ENCODE results near the gene PEX5L.
"Not testable (repeated sequence)": the region's sequence is repeated elsewhere in the genome, so short reads cannot be mapped to it uniquely, and the experiment has no call there.

PEX5L gene

DNA sequence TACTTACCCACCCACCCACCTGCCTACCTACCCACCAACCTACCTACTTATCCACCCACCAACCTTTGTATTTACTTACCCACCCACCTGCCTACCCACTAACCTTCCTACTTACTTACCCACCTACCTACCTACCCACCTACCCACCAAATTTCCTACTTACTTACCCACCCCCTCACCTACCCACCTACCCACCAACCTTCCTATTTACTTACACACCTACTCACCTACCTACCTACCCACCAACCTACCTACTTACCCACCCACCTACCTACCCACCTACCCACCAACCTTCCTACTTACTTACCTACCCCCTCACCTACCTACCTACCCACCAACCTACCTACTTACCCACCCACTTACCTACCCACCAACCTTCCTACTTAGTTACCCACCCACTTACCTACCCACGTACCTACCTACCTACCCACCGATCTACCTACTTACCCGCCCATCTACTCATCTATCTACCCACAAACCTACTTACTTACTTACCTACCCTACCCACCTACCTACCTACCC is 204.3 kb downstream of the PEX5L start:
- no peak for DNase-seq

DNA sequence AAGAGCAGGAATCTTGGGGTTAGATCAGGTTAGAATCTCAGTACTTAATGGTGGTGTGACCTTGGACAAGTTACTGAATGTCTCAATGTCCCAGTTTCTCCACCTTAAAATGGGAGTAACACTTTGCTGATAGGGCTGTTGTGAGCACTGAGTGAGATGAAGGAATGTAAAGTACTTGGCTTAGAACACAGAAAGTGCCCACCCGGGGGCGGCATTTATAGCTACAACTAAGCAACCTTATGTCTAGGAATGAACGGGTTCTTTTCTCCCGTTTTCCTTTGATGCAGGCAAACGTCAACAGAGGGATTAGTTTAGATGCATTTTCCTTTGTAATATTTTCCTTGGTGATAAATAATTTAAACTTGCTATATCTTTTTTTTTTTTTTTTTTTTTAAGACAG is 207.3 kb downstream of the PEX5L start:
- DNase-seq: no peak

DNA sequence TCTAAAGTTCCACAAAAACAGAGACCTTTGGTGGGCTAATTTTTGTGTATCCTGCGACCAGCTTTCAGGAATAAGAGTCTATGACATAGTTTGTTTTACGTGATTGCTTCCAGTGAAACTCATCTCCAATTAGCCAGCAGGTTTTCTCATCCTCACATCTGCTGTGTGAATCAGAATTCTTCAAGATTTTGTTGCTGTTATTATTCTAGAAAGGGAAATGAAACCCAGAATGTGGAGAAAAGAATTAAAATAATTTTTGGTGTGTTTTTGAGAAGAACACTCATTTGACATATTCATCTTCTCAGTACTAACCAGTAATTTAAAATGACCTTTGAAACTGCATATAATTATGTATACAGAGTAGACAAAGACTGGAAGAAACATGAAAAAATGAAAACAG is 208.0 kb downstream of the PEX5L start:
- DNase-seq: no peak

GRCh38 chr3:179826247-179826637 is 210.5 kb downstream of the PEX5L start:
- DNase-seq: peak; percentile 2

- DNase-seq: no peak
Observed at GRCh38 chr3:179825527-179826246, 211.1 kb downstream of the PEX5L start.

- no peak for DNase-seq
Observed at GRCh38 chr3:179822296-179822695, 214.4 kb downstream of the PEX5L start.

DNA sequence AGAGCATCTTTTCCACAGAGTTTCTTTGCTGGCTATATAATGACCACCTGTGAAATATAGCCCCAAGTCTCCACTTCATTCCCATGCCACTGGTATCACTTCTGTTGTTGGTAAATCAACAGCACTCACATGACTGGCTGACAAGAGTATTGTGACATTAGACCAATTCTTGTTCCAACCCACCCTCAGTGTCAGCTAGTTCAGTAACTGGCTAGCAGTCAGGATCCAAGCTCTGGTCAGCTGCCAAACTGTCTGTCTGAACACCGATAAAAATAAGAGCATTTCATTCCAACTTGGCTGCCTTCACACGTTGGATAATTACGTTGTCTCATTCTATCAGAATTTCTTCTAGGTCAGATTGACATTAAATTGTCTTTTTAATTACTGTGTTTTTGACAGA is 217.4 kb downstream of the PEX5L start:
- no peak for DNase-seq

- DNase-seq: no peak
Observed at GRCh38 chr3:179812096-179812382, 224.7 kb downstream of the PEX5L start.

DNA sequence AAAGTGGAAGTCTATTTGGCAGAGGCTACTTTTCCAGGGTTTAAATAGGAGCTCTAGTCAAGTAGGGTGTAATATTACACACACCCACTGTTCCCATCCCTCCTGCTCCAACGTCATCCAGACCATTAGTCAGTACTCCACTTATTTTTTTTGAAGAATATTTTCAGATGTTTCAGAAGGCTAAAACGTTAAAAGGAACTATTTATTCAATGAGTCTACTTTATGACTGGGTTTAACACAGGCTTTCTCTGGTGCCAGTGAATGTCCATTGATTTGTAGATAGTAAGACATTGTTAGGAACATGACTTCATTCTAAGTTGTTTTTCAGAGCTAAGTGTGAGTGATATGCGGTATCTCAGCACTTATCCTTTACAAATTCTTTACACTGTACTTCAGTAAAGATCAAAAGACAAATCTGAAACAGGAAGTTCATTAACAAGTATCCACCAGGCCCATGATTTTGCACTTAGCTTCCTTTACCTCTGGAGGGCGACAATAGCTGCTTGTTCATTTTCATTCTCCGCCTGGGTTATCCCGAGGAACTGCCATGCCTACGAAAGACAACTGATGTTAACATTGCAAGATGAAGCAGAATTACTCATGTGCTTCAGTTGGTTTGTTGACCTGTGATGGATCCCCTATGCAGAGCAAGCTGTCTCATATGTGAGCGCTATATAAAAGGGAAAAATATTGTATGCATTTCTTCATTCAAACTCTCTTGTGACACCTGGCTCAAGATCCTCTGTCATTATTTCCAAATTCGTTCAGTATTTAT is 225.2 kb downstream of the PEX5L start:
- peak; percentile 6 for DNase-seq

DNA sequence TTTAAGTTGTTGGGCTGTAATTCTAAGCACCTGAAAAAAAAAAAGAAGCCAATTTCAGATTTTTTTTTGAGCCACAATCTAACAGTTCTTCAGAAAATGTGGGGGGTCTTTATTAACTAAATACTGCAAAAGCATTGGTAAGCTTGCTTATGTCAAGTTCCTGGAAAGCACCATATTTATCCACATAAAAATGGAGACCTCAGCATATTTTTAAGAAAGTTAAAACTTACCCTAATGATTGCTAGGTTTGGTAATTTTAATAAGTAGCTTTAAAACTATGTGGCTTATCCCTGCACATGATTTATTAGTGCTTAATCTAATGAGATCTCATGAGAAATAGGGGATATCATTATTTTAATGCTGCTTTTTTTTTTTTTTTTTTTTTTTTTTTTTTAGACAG is 227.1 kb downstream of the PEX5L start:
- DNase-seq: no peak

DNA sequence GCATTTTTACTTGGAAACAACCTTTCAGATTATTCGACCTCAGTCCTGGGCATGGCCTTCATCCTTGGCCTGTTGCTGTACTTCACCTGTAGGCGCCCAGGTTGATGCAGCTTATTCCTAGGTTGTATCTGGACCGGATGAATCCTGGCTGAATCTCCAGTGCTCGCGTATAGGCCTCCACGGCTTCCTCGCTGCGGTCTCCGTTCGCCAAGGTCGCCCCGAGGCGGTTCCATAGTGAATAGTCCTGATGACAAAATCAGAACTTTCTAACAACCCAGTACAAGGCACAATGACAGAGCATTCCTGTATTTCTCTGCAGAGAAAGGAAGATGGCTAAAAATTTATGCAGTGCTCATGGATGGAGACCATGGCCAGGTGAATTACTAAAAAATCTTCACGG is 229.1 kb downstream of the PEX5L start:
- DNase-seq: no peak

GRCh38 chr3:179806177-179806576 is 230.6 kb downstream of the PEX5L start:
- no peak for DNase-seq

DNA sequence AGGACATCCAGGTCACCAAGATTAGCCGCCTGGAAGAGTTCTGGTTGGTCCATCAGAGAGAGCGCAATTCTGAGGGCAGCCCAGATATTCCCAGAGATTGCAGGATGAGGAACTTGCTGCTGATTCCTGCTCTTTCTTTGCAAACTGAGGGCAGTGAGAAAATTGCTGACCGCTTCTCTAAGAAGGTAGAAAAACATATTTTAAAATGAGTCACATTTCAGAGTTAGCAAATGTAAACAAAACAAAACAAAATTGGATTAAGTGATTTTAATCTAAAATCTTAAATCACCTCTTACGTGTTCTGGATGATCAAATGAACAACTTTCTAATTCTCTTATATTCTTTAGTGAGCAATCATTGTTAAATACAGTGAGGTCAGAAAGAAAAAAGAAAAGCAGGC is 234.9 kb downstream of the PEX5L start:
- no peak for DNase-seq

DNA sequence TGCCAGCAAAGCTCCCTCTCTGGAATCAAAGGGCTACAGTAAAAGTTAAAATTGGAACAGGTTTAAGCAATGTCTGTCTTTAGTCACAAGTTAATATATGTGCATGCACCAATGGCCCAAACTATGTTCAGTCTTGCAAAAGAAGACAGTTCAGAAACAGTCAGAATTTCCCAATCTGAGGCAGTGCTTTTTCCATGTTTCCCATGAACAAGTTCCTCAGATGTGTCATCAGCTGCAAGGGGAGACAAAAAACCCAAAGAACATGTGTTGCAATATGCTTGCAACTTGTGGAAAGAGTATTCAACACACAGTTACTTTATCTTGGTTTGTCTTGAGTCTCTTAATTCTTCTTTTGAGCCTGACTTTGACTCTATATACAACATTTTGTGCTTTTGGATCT is 235.5 kb downstream of the PEX5L start:
- DNase-seq: no peak

GRCh38 chr3:179797192-179797591 is 239.5 kb downstream of the PEX5L start:
- DNase-seq: no peak

DNA sequence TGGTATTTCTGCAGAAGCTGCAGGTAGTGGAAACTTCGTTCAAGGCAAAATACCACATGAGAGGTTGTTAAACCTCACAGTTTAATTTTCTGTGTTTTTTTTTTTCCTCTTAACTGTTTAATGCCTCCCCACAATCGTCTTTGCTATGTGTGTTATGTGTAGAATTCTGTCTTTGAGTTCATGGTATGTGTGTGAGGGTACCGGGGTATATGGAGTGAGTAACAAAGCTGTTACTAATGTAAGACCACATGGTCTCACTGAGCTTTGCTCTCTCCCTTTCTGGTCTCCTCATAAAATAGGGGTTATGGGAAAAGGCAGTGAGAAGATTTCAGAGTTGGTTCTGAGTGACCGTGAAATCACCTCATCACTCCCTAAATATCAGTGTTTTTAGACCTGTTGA is 240.3 kb downstream of the PEX5L start:
- DNase-seq: no peak

DNA sequence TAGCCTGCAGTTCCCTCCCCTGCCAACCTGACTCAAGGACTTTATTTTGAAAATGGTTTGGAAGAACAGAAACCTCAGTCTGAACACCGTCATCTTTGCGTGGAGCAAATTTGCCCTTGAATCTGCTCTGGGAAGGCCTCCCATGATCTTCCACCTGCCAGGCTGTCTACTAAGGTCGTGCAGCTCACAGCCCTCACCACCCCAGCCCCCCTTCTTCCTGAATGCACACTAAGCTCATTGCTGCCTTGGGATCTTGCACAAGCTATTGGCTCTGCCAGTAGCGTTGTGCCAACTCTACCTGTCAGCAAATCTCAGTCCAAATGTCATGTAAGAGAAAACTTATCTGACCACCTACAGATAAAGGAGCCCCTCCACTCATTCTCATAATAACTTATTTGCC is 242.4 kb downstream of the PEX5L start:
- DNase-seq: no peak

DNA sequence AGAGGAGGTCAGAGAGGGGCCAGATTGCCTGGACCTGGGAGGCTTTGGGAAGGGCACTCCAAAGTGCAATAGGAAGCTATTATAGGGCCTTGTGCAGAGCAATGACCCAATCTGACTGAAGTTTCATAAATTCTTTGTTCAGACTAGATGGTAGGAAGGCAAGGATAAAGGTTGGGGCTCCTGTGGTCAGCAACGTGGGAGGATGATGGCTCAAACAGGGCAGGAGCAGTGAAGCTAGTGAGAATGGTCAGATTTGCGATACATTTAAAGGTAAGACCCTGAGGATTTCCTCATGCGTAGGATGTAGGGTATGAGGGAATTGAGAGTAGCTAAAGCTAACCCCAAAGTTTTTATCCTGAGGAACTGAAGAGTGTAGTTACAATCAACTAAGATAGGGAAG is 244.9 kb downstream of the PEX5L start:
- DNase-seq: no peak

- no peak for DNase-seq
Observed at GRCh38 chr3:179788996-179789395, 247.7 kb downstream of the PEX5L start.

DNA sequence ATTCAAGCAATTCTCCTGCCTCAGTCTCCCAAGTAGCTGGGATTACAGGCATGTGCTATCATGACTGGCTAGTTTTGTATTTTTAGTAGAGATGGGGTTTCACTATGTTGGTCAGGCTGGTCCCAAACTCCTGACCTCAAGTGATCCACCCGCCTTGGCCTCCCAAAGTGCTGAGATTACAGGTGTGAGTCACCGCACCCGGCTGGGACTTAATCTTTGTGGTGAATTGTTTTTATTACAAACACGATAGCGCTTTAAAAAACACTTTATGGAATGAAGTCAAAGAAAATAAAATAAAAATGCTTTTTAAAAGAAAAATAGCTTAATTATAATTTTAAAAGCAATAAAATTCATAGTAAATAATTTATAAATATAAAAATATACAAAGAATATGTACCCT is 253.9 kb downstream of the PEX5L start:
- not testable (repeated sequence) for DNase-seq

DNA sequence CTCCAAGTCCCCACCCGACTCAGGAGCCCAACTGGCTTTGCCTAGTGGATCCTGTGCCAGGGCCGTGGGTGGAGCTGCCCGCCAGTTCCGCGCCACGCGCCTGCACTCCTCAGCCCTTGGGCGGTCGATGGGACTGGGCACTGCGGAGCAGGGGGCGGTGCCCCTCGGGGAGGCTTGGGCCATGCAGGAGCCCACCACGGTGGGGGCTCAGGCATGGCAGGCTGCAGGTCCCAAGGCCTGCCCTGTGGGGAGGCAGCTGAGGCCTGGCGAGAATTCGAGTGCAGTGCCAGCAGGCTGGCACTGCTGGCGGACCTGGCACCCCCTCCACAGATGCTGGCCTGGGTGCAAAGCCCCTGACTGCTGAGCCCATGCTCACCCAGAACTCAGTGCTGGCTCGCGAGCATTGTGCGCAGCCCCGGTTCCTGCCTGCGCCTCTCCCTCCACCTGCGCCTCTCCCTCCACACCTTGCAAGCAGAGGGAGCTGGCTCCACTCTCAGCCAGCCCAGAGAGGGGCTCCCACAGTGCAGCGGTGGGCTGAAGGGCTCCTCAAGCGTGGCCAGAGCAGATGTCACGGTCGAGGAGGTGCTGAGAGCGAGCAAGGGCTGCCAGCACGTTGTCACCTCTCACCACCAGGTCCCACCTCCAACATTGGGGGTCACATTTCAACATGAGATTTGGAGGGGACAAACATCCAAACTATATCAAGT is 261.2 kb downstream of the PEX5L start:
- DNase-seq: no peak

DNA sequence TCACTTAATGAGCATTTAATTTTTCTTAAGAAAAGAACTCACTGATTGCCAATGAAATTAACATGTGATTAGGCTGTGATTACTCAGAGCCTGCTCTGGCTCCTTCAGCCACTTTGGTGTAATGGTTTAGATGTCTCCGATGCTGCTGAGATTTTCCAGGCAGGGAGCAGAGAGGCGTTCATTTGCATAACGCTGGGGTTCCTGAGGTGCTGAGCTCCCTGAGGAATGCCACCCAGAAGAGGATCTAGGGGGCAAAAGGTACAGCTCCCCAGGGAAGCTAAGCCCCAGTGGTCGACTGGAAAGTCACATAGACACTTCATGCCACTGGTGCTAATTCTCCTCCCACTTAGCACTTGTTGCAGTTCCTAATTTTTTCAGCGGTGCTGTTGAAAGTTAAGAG is 264.4 kb downstream of the PEX5L start:
- DNase-seq: no peak

DNA sequence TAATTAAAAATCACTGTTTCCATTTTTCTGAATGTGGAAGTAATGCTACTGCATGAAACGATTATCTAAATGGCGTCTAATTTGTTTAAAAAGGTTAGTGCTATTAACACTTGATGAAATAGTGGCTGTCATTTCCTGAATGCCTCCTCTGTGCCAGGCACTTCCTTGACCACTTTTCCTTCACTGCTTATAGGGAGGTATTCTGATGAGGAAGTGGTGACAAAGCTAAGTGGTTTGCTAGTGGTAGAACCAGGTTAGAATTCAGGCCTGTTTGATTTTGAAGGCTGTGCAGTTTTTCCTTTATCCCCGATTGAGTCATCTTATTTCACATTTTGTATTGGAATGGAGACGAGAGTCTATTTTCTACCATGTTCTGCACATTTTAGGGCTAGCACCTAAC is 264.9 kb downstream of the PEX5L start:
- no peak for DNase-seq

Data from right kidney (tissue), 1 donor.